ENCODE results near the gene ALDH1A3. TPM values are rescaled to one million over a fixed set of nuclear protein-coding genes. Genes with fewer than 3 reads are reported as not detected.
A peak's percentile ranks its signal among the peaks of the same experiment; 100 is the strongest.

Gene ALDH1A3
- total RNA-seq, 1 experiment from 2014 or later = 5,398 TPM

DNA sequence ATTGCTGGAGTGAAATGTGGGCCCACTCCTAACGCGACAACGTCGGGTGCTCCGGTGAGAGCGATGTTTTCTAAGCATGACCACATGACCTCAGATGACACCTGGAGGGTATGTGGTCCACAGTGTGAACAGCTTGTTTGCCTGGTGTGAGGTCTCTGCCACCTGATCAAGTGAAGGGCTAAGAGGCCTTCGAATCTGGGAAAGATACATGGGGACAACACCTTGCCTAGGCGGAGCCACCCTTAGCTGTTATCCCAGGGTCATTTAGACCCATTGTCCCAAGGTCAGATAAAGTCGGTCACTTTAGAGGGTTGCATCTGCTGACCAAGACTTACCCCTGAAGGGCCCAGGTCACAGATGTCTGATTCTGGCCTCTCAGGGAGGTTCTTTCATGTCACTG is 34.9 kb upstream of the ALDH1A3 start:
- TF ChIP-seq EZH2phosphoT487 (IDR thresholded peaks at IDR 0.05; ENCODE audit: borderline replicate concordance, low read length) (no peak), EZH2 (IDR thresholded peaks at IDR 0.05; ENCODE audit: low read length, unreplicated experiment) (no peak)
- TF ChIP-seq, protein P1, sequence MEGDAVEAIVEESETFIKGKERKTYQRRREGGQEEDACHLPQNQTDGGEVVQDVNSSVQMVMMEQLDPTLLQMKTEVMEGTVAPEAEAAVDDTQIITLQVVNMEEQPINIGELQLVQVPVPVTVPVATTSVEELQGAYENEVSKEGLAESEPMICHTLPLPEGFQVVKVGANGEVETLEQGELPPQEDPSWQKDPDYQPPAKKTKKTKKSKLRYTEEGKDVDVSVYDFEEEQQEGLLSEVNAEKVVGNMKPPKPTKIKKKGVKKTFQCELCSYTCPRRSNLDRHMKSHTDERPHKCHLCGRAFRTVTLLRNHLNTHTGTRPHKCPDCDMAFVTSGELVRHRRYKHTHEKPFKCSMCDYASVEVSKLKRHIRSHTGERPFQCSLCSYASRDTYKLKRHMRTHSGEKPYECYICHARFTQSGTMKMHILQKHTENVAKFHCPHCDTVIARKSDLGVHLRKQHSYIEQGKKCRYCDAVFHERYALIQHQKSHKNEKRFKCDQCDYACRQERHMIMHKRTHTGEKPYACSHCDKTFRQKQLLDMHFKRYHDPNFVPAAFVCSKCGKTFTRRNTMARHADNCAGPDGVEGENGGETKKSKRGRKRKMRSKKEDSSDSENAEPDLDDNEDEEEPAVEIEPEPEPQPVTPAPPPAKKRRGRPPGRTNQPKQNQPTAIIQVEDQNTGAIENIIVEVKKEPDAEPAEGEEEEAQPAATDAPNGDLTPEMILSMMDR (conservative IDR thresholded peaks at IDR 0.05; ENCODE audit: low read depth, low read length) = no peak
- no peak for ATAC-seq
- H3K9ac ChIP-seq (ENCODE audit: low read length) = no peak overlapping the region
- DNase-seq = no peak
- H3F3A ChIP-seq (ENCODE audit: low read length, unreplicated experiment) = no peaks in the 10 kb centered on the region
- no peaks in the 10 kb centered on the region for H3K9me2 ChIP-seq (replicated peaks; ENCODE audit: low read length)
- ChIA-PET POLR2A (ENCODE audit: unreplicated experiment) (no interaction called here), CTCF (no interaction called here)
- H2AFZ ChIP-seq (ENCODE audit: low read length) = no peak overlapping the region
- H3K27me3 ChIP-seq (ENCODE audit: low read length) = no peaks in the 10 kb centered on the region
- no TSS peak for BruUV-seq (replicated peaks)
- H3K27ac ChIP-seq (ENCODE audit: low read length) = peak overlapping the region; percentile 46
- H3K79me2 ChIP-seq (ENCODE audit: low read length) = peaks cover 14% of the 10 kb centered on the region
- no peaks in the 10 kb centered on the region for H4K20me1 ChIP-seq (ENCODE audit: low read length)
- H3K36me3 ChIP-seq (ENCODE audit: low read depth, low read length) = no peaks in the 10 kb centered on the region
- H3K4me2 ChIP-seq (ENCODE audit: low read length) = no peak overlapping the region
- intact Hi-C loops (cut with micrococcal nuclease) = no loop called here
- H3K9me3 ChIP-seq (ENCODE audit: low read length) = no peaks in the 10 kb centered on the region
- H3K4me1 ChIP-seq (ENCODE audit: insufficient read depth, low read length) = peaks cover 57% of the 10 kb centered on the region
- no peak overlapping the region for H3K4me3 ChIP-seq (ENCODE audit: low read length)

DNA sequence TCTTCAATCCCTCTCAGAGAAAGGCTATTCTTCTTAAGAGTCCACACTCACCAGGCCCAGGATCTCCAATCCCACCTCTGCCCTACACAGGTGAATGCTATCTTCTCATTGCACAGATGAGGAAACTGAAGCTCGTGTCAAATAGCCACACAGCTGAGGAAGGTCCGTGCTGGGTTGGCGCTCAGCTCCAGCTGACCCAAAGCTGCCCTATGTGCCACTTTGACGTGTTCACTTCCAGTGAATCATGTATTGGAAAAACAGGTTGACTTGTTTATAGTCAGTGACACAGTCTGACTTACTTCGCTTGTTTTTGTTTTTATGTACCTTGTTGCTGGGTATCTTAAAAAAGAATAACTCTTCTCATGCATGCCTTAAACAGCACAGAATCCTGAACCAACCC is 32.4 kb upstream of the ALDH1A3 start:
- H3K36me3 ChIP-seq (ENCODE audit: low read depth, low read length) = peaks cover 17% of the 10 kb centered on the region
- H3K79me2 ChIP-seq (ENCODE audit: low read length) = peaks cover 38% of the 10 kb centered on the region
- ATAC-seq (peak; percentile 13; the same call in 1 of the 2 replicates), DNase-seq (peak; percentile 77)
- 0 out of 2 replicates have a peak overlapping the region, but pooled peaks have one; percentile 15 for H3K4me2 ChIP-seq (ENCODE audit: low read length)
- H3K9ac ChIP-seq (ENCODE audit: low read length) = peak overlapping the region; percentile 99
- no peak overlapping the region for H2AFZ ChIP-seq (ENCODE audit: low read length)
- 0 out of 2 replicates have a peak, but pooled peaks cover 10% of the 10 kb centered on the region for H4K20me1 ChIP-seq (ENCODE audit: low read length)
- intact Hi-C loops (cut with micrococcal nuclease) = no loop called here
- H3K4me1 ChIP-seq (ENCODE audit: insufficient read depth, low read length) = peaks cover 58% of the 10 kb centered on the region
- H3K27me3 ChIP-seq (ENCODE audit: low read length) = no peaks in the 10 kb centered on the region
- no TSS peak for BruUV-seq (replicated peaks)
- no peaks in the 10 kb centered on the region for H3K9me2 ChIP-seq (replicated peaks; ENCODE audit: low read length)
- peak overlapping the region; percentile 98 for H3K27ac ChIP-seq (ENCODE audit: low read length)
- no peaks in the 10 kb centered on the region for H3F3A ChIP-seq (ENCODE audit: low read length, unreplicated experiment)
- H3K4me3 ChIP-seq (ENCODE audit: low read length) = no peak overlapping the region
- ChIA-PET CTCF (interaction anchor here (1.3 kb wide), 1 partner anchor 26 kb away, joined by 6 read pairs; no protein-coding TSS in a partner anchor), POLR2A (ENCODE audit: unreplicated experiment) (interaction anchor here (0.5 to 1.0 kb wide), 3 partner anchors 66 to 134 kb away, joined by 3 to 5 read pairs (median 5); no protein-coding TSS in a partner anchor)
- H3K9me3 ChIP-seq (ENCODE audit: low read length) = no peaks in the 10 kb centered on the region
- TF ChIP-seq EZH2phosphoT487 (IDR thresholded peaks at IDR 0.05; ENCODE audit: borderline replicate concordance, low read length) (no peak), EZH2 (IDR thresholded peaks at IDR 0.05; ENCODE audit: low read length, unreplicated experiment) (no peak)
- TF ChIP-seq, protein P1 (conservative IDR thresholded peaks at IDR 0.05; ENCODE audit: low read depth, low read length) = no peak

Measured in PC-3 (cell line).